ENCODE measurements around the gene TRPM1. TPM values are rescaled to one million over a fixed set of nuclear protein-coding genes. Genes with fewer than 3 reads are reported as not detected.

The TRPM1 gene
- total RNA-seq, 2 donors from 2014 or later: not detected

DNA sequence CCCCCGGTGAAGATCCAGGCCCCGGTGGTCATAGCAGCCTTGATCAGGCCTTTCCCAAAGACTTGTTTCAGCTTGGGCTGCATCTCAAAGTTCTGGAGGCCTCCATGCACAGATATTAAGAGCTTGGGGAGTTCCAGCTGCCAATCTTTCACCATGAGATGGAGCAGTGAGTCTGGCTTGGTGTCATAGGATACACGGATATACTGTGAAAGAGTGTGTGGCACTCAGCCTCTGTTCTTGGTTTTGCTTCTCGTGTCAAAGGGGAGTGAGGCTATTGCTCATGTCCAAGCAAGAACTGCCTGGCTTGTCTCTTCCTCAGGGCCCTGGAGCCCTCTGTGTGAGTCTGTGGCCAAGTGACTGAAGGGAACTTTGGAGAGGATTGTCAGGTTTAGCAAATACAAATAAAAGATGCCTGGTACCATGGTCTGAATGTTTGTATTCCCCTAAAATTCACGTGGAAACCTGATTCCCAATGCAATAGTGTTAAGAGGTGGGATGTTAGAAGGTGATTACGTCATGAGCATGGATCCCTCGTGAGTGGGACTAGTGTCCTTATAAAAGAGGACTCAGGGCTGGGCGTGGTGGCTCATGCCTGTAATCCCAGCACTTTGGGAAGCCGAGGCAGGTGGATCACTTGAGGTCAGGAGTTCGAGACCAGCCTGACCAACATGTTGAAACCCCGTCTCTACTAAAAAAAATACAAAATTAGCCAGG, 33.5 kb downstream of the TRPM1 start:
- ATAC-seq: no peak
- Mint-ChIP-seq H3K27me3 (peaks cover 16% of the 10 kb centered on the region), H3K4me1 (no peaks in the 10 kb centered on the region), H3K36me3 (ENCODE audit: low read depth) (no peaks in the 10 kb centered on the region), H3K4me3 (no peak overlapping the region), H3K27ac (no peak overlapping the region)
- H3K9me3 ChIP-seq (ENCODE audit: control insufficient read depth, low read length, poor library complexity, severe bottlenecking): no peaks in the 10 kb centered on the region
- DNase-seq: no peak

DNA sequence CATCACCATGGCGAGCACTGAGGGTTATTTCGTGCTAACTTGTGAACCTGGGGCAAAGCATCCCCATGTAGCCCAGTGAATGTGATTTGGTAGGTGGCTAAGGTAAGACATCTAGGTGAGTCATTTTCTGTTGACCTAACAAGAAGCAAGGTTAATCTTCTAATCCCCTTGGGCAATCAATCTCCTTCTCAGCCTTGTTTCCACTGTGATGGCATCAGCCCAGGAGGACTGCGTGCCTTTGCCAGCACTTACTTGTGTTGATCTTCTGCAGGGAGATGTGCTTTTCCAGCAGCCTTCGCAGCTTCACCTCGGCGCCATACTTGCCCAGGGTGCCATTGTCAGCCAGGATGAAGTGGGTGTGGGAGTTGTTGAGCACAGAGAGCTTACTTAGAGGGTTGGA, 35.7 kb downstream of the TRPM1 start:
- no peak for DNase-seq
- no peaks in the 10 kb centered on the region for H3K4me1 Mint-ChIP-seq
- no peak overlapping the region for H3K27ac Mint-ChIP-seq
- H3K27me3 Mint-ChIP-seq: peaks cover 26% of the 10 kb centered on the region
- H3K36me3 Mint-ChIP-seq (ENCODE audit: low read depth): no peaks in the 10 kb centered on the region
- no peak for ATAC-seq
- H3K4me3 Mint-ChIP-seq: no peak overlapping the region
- no peaks in the 10 kb centered on the region for H3K9me3 ChIP-seq (ENCODE audit: control insufficient read depth, low read length, poor library complexity, severe bottlenecking)

GRCh38 chr15:31062911-31063310, 38.6 kb downstream of the TRPM1 start:
- peaks cover 3% of the 10 kb centered on the region for H3K36me3 Mint-ChIP-seq (ENCODE audit: low read depth)
- DNase-seq (no peak), ATAC-seq (no peak)
- H3K9me3 ChIP-seq (ENCODE audit: control insufficient read depth, low read length, poor library complexity, severe bottlenecking): no peaks in the 10 kb centered on the region
- no peak overlapping the region for H3K27ac Mint-ChIP-seq
- no peak overlapping the region for H3K4me3 Mint-ChIP-seq
- peaks cover 35% of the 10 kb centered on the region for H3K27me3 Mint-ChIP-seq
- no peaks in the 10 kb centered on the region for H3K4me1 Mint-ChIP-seq

GRCh38 chr15:31062310-31062847, 39.1 kb downstream of the TRPM1 start:
- Mint-ChIP-seq H3K27ac (no peak overlapping the region), H3K27me3 (peaks cover 35% of the 10 kb centered on the region), H3K36me3 (ENCODE audit: low read depth) (peaks cover 3% of the 10 kb centered on the region), H3K4me1 (no peaks in the 10 kb centered on the region), H3K4me3 (no peak overlapping the region)
- ATAC-seq: no peak
- H3K9me3 ChIP-seq (ENCODE audit: control insufficient read depth, low read length, poor library complexity, severe bottlenecking): no peaks in the 10 kb centered on the region
- DNase-seq: no peak

GRCh38 chr15:31060429-31061140, 40.9 kb downstream of the TRPM1 start:
- DNase-seq (no peak), ATAC-seq (no peak)
- H3K27me3 Mint-ChIP-seq: peaks cover 28% of the 10 kb centered on the region
- no peak overlapping the region for H3K27ac Mint-ChIP-seq
- no peaks in the 10 kb centered on the region for H3K4me1 Mint-ChIP-seq
- H3K36me3 Mint-ChIP-seq (ENCODE audit: low read depth): peaks cover 3% of the 10 kb centered on the region
- H3K4me3 Mint-ChIP-seq: no peak overlapping the region
- H3K9me3 ChIP-seq (ENCODE audit: control insufficient read depth, low read length, poor library complexity, severe bottlenecking): no peaks in the 10 kb centered on the region

DNA sequence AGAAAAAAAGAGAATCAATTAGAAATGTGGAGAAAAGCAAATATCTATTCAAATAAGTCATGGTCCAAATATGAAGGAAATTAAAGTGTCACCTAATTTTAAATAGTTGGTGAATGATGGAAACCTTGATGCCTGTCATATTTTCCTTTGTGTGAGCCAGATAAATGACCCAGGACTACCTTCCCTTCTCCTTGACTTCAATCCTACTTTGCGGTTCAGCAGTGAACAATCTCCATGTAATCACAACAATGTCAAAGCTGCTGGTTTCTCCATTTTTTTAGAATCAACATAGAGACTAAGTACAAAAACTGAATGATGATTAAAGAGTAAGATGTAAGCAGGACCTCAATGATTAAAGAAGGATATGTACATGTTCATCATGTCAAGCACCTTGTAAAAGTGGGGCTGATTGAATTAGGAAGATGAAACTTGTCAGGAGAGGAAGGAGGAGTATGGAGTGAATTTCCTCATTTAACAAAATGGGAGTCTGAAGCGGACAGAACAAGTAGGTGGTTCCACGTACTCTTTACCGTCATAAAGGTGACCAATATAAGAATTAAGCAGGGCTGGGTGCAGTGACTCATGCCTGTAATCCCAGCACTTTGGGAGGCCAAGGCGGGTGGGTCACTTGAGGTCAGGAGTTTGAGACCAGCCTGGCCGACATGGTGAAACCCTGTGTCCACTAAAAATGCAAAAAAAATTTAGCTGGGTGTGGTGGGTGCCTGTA, 43.1 kb downstream of the TRPM1 start:
- no peak for ATAC-seq
- DNase-seq: no peak
- Mint-ChIP-seq H3K4me1 (no peaks in the 10 kb centered on the region), H3K36me3 (ENCODE audit: low read depth) (peaks cover 3% of the 10 kb centered on the region), H3K27ac (no peak overlapping the region), H3K27me3 (peaks cover 22% of the 10 kb centered on the region), H3K4me3 (no peak overlapping the region)
- no peaks in the 10 kb centered on the region for H3K9me3 ChIP-seq (ENCODE audit: control insufficient read depth, low read length, poor library complexity, severe bottlenecking)

- Mint-ChIP-seq H3K27me3 (peaks cover 4% of the 10 kb centered on the region), H3K4me1 (peaks cover 16% of the 10 kb centered on the region), H3K36me3 (ENCODE audit: low read depth) (peaks cover 2% of the 10 kb centered on the region), H3K27ac (no peak overlapping the region), H3K4me3 (no peak overlapping the region)
- ATAC-seq (no peak), DNase-seq (no peak)
- no peaks in the 10 kb centered on the region for H3K9me3 ChIP-seq (ENCODE audit: control insufficient read depth, low read length, poor library complexity, severe bottlenecking)
Observed at GRCh38 chr15:31051496-31052080, 49.9 kb downstream of the TRPM1 start.

DNA sequence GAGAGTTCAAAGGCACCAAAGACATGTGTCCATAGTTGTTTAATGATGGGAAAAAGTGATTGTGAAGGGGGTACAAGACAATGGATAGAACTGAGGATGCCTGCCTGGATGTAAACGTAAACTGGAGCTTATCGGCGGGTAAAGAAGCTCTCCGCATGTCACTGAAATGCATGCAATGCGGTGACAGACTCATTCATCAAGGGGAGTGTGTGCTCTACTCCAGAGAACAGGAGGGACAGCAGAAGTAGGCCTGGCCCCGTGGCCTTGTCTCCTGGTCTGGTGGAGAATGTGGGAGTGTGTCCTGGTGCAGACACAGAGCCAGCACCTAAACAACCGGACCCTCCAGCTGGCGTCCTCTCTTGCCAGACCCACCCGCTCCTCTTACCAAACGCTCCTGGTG, 50.6 kb downstream of the TRPM1 start:
- Mint-ChIP-seq H3K4me3 (no peak overlapping the region), H3K36me3 (ENCODE audit: low read depth) (peaks cover 4% of the 10 kb centered on the region), H3K27ac (no peak overlapping the region), H3K27me3 (peaks cover 10% of the 10 kb centered on the region), H3K4me1 (peaks cover 16% of the 10 kb centered on the region)
- ATAC-seq: no peak
- H3K9me3 ChIP-seq (ENCODE audit: control insufficient read depth, low read length, poor library complexity, severe bottlenecking): no peaks in the 10 kb centered on the region
- no peak for DNase-seq

- Mint-ChIP-seq H3K4me3 (no peak overlapping the region), H3K4me1 (peaks cover 16% of the 10 kb centered on the region), H3K27me3 (peaks cover 11% of the 10 kb centered on the region), H3K36me3 (ENCODE audit: low read depth) (peaks cover 4% of the 10 kb centered on the region), H3K27ac (no peak overlapping the region)
- ATAC-seq (no peak), DNase-seq (no peak)
- no peaks in the 10 kb centered on the region for H3K9me3 ChIP-seq (ENCODE audit: control insufficient read depth, low read length, poor library complexity, severe bottlenecking)
Observed at GRCh38 chr15:31049682-31050615, 51.6 kb downstream of the TRPM1 start.

DNA sequence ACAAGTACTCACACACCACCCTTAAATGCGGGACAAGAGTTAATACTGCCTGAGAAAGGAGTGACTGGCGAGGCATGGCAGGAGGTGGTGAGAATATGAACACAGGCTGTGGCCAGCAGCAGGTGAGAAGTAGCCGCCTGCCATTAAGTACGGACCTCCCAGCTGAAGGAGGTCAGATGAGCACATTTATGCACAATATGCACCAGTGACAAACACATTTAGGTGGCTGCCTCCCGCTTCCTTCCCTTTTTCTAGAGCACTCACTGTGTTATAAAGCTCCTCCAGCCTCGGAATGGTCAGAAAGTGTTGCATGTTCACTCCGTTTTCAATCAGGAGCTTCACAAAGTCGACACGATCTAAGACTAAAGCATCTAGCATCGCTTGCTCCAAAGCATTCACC, 52.4 kb downstream of the TRPM1 start:
- no peak overlapping the region for H3K27ac Mint-ChIP-seq
- peaks cover 16% of the 10 kb centered on the region for H3K4me1 Mint-ChIP-seq
- DNase-seq (no peak), ATAC-seq (no peak)
- peaks cover 4% of the 10 kb centered on the region for H3K36me3 Mint-ChIP-seq (ENCODE audit: low read depth)
- peak overlapping the region; percentile 5 for H3K4me3 Mint-ChIP-seq
- H3K9me3 ChIP-seq (ENCODE audit: control insufficient read depth, low read length, poor library complexity, severe bottlenecking): no peaks in the 10 kb centered on the region
- peaks cover 11% of the 10 kb centered on the region for H3K27me3 Mint-ChIP-seq

GRCh38 chr15:31047437-31047836, 54.1 kb downstream of the TRPM1 start:
- no peaks in the 10 kb centered on the region for H3K9me3 ChIP-seq (ENCODE audit: control insufficient read depth, low read length, poor library complexity, severe bottlenecking)
- no peak for DNase-seq
- Mint-ChIP-seq H3K27me3 (peaks cover 14% of the 10 kb centered on the region), H3K27ac (no peak overlapping the region), H3K4me1 (peaks cover 16% of the 10 kb centered on the region), H3K4me3 (no peak overlapping the region), H3K36me3 (ENCODE audit: low read depth) (peaks cover 4% of the 10 kb centered on the region)
- ATAC-seq: no peak

DNA sequence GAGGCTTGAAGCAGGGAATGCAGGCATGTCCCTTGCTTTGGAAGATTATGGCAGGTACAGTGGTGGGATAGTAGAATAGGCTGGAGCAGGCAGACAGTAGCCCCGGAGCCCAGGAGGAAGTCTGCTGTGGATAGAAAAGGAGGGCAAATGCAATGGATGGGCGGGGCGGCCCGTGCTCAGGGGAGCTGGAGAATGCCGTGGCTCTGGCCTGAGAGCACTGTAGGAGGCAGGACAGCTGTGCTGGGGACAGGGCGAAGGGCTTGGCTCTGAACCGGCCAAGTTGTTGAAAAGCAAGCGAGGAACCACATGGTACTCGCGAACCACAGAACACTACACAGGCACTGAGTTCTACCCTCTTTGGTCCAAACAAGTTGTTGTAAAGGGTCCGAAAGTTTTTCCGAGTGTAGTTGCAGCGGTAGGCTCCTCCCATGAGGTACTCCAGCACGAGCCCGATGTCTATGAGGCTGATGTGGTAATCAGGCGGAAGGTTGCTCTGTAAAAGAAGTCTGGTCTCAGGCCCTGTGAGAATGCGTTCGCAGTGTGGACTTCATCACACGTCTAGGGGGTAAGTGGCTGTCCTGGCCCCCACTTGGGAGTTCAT, 54.7 kb downstream of the TRPM1 start:
- no peak overlapping the region for H3K4me3 Mint-ChIP-seq
- peaks cover 4% of the 10 kb centered on the region for H3K36me3 Mint-ChIP-seq (ENCODE audit: low read depth)
- H3K4me1 Mint-ChIP-seq: peaks cover 16% of the 10 kb centered on the region
- no peak overlapping the region for H3K27ac Mint-ChIP-seq
- H3K9me3 ChIP-seq (ENCODE audit: control insufficient read depth, low read length, poor library complexity, severe bottlenecking): no peaks in the 10 kb centered on the region
- peaks cover 20% of the 10 kb centered on the region for H3K27me3 Mint-ChIP-seq
- DNase-seq (no peak), ATAC-seq (no peak)
